H9 (cell line): Measurements from ENCODE around the gene CFAP97. TPM values are rescaled to one million over a fixed set of nuclear protein-coding genes. Genes with fewer than 3 reads are reported as not detected.

ENCODE experiments used
- DNase-seq: peaks from one replicate; pipeline ENCODE4 v3.0.0-alpha.2; 2017
- H2AFZ ChIP-seq: one replicate; pipeline ENCODE4 v1.6.1; 2013; ENCODE audit warnings: mild to moderate bottlenecking, low read length, control low read depth, moderate library complexity
- H2AK5ac ChIP-seq: 2 replicates; pipeline ENCODE4 v1.6.1; 2013; ENCODE audit warnings: low read length, control low read depth, mixed read lengths; ENCODE audit not compliant: insufficient read length
- H2BK120ac ChIP-seq: one replicate; pipeline ENCODE4 v1.6.1; 2013; ENCODE audit warnings: low read depth, mild to moderate bottlenecking, low read length, control low read depth, inconsistent platforms; ENCODE audit not compliant: poor library complexity, severe bottlenecking
- H2BK12ac ChIP-seq: 2 replicates; pipeline ENCODE4 v1.6.1; 2013; ENCODE audit warnings: low read length, control low read depth, mixed read lengths, low read depth; ENCODE audit not compliant: insufficient read length
- H2BK15ac ChIP-seq: 2 replicates; pipeline ENCODE4 v1.6.1; 2013; ENCODE audit warnings: low read depth, low read length, control low read depth
- H2BK20ac ChIP-seq: one replicate; pipeline ENCODE4 v1.6.1; 2013; ENCODE audit warnings: low read depth, mild to moderate bottlenecking, low read length, control low read depth, inconsistent platforms; ENCODE audit not compliant: poor library complexity, severe bottlenecking
- H2BK5ac ChIP-seq: 2 replicates; pipeline ENCODE4 v1.6.1; 2013; ENCODE audit warnings: low read length, control low read depth, mixed read lengths; ENCODE audit not compliant: insufficient read length
- H3K14ac ChIP-seq: 2 replicates; pipeline ENCODE4 v1.6.1; 2013; ENCODE audit warnings: low read length, control low read depth; ENCODE audit not compliant: insufficient read depth
- H3K18ac ChIP-seq: 2 replicates; pipeline ENCODE4 v1.6.1; 2013; ENCODE audit warnings: low read depth, mild to moderate bottlenecking, mixed read lengths, low read length, control low read depth; ENCODE audit not compliant: insufficient read length
- H3K23ac ChIP-seq: 2 replicates; pipeline ENCODE4 v1.6.1; 2013; ENCODE audit warnings: low read length, control low read depth, mixed read lengths, low read depth; ENCODE audit not compliant: insufficient read length
- H3K23me2 ChIP-seq: 2 replicates; pipeline ENCODE4 v1.6.1; 2013; ENCODE audit warnings: low read depth, mild to moderate bottlenecking, mixed read lengths, low read length, control low read depth; ENCODE audit not compliant: insufficient read length, poor library complexity, severe bottlenecking
- H3K27ac ChIP-seq: 2 replicates; pipeline ENCODE4 v1.5.1; 2013; ENCODE audit warnings: low read length, control low read depth, mixed read lengths, low read depth; ENCODE audit not compliant: insufficient read length
- H3K27me3 ChIP-seq: 2 replicates; pipeline ENCODE4 v1.6.1; 2013; ENCODE audit warnings: low read length, control low read depth, inconsistent platforms; ENCODE audit not compliant: insufficient read depth
- H3K4ac ChIP-seq: 2 replicates; pipeline ENCODE4 v1.6.1; 2013; ENCODE audit warnings: low read depth, mild to moderate bottlenecking, control low read depth, inconsistent platforms, low read length, moderate library complexity
- H3K4me1 ChIP-seq: 2 replicates; pipeline ENCODE4 v1.6.1; 2013; ENCODE audit warnings: low read length, control low read depth, inconsistent platforms; ENCODE audit not compliant: insufficient read depth
- H3K4me2 ChIP-seq: 2 replicates; pipeline ENCODE4 v1.6.1; 2013; ENCODE audit warnings: low read length, control low read depth, mixed read lengths; ENCODE audit not compliant: insufficient read length, insufficient read depth
- H3K56ac ChIP-seq: 2 replicates; pipeline ENCODE4 v1.6.1; 2013; ENCODE audit warnings: low read depth, mild to moderate bottlenecking, mixed read lengths, low read length, control low read depth; ENCODE audit not compliant: insufficient read length
- H3K79me1 ChIP-seq: 2 replicates; pipeline ENCODE4 v1.6.1; 2013; ENCODE audit warnings: low read depth, mild to moderate bottlenecking, moderate library complexity, low read length, control low read depth, inconsistent platforms; ENCODE audit not compliant: insufficient read depth, poor library complexity, severe bottlenecking
- H3K79me2 ChIP-seq: 2 replicates; pipeline ENCODE4 v1.6.1; 2013; ENCODE audit warnings: low read length, control low read depth, inconsistent platforms; ENCODE audit not compliant: insufficient read depth
- H3K9ac ChIP-seq: 2 replicates; pipeline ENCODE4 v1.6.1; 2013; ENCODE audit warnings: low read length, control low read depth, mixed read lengths; ENCODE audit not compliant: insufficient read length; ENCODE audit errors: extremely low read depth
- H3K9me3 ChIP-seq: one replicate; pipeline ENCODE4 v1.6.1; 2013; ENCODE audit warnings: low read depth, low read length, inconsistent platforms; ENCODE audit not compliant: control insufficient read depth
- H3T11ph ChIP-seq: one replicate; pipeline ENCODE4 v1.6.1; 2013; ENCODE audit warnings: mild to moderate bottlenecking, low read length, control low read depth, inconsistent platforms
- H4K20me1 ChIP-seq: one replicate; pipeline ENCODE4 v1.6.1; 2013; ENCODE audit not compliant: control insufficient read depth, insufficient read length, insufficient read depth
- H4K5ac ChIP-seq: 2 replicates; pipeline ENCODE4 v1.6.1; 2013; ENCODE audit warnings: low read depth, mild to moderate bottlenecking, mixed read lengths, low read length, control low read depth; ENCODE audit not compliant: insufficient read length
- H4K8ac ChIP-seq: replicated peaks from 2 replicates; pipeline ENCODE4 v1.6.1; 2013; ENCODE audit warnings: low read length, control low read depth, mixed read lengths, low read depth; ENCODE audit not compliant: insufficient read length
- H4K91ac ChIP-seq: 2 replicates; pipeline ENCODE4 v1.6.1; 2013; ENCODE audit warnings: low read depth, mild to moderate bottlenecking, moderate library complexity, mixed read lengths, low read length, control low read depth; ENCODE audit not compliant: insufficient read length
- H3K27ac Mint-ChIP-seq, 3 experiments: 2 replicates in 2 of 3; 3 replicates in 1 of 3; pipeline ENCODE4 v1.8.0; 2020 to 2021; ENCODE audit warnings: mixed read lengths in 3 of 3, mild to moderate bottlenecking in 1 of 3, moderate library complexity in 1 of 3
- H3K27me3 Mint-ChIP-seq: 2 replicates; pipeline ENCODE4 v1.8.0; 2021; ENCODE audit warnings: low read depth, mild to moderate bottlenecking, moderate library complexity, mixed read lengths
- H3K36me3 Mint-ChIP-seq, 3 experiments: 2 replicates in 2 of 3; 3 replicates in 1 of 3; pipeline ENCODE4 v1.8.0; 2020 to 2021; ENCODE audit warnings: low read depth in 3 of 3, mixed read lengths in 3 of 3; ENCODE audit not compliant: insufficient read depth in 1 of 3
- H3K4me1 Mint-ChIP-seq, 2 experiments: 2 replicates each; pipeline ENCODE4 v1.8.0; 2020; ENCODE audit warnings: mixed read lengths in 2 of 2
- H3K4me3 Mint-ChIP-seq, 2 experiments: 2 replicates in 1 of 2; 3 replicates in 1 of 2; pipeline ENCODE4 v1.8.0; 2020 to 2021; ENCODE audit warnings: mild to moderate bottlenecking in 2 of 2, mixed read lengths in 2 of 2, moderate library complexity in 1 of 2
- H3K9me3 Mint-ChIP-seq, 2 experiments: 2 replicates in 1 of 2; 3 replicates in 1 of 2; pipeline ENCODE4 v1.8.0; 2020; ENCODE audit warnings: mild to moderate bottlenecking in 2 of 2, mixed read lengths in 2 of 2, moderate library complexity in 1 of 2
- WGBS: extraction: QIAGEN DNeasy Blood & Tissue Kit; methylation state at CpG from one replicate; pipeline ENCODE4 v1.1.7; 2013; ENCODE audit warnings: missing lambda C conversion rate, low lambda C conversion rate, mixed read lengths; ENCODE audit not compliant: insufficient read length; ENCODE audit errors: extremely low coverage; 5-methylcytosine and 5-hydroxymethylcytosine counted together
- total RNA-seq: library from RNA; stranded (reverse); gene quantifications from 2 replicates; pipeline ENCODE4 v1.2.1, GENCODE V29; 2021
- TF ChIP-seq, protein P1 (sequence below): fragments of 200-600 bp; sonication (generic); conservative IDR thresholded peaks from 3 replicates; pipeline ENCODE4 v1.8.0; 2021; ENCODE audit warnings: antibody characterized with exemption, mild to moderate bottlenecking

CFAP97 gene
- total RNA-seq, 1 experiment from 2014 or later = 39.3 TPM

DNA sequence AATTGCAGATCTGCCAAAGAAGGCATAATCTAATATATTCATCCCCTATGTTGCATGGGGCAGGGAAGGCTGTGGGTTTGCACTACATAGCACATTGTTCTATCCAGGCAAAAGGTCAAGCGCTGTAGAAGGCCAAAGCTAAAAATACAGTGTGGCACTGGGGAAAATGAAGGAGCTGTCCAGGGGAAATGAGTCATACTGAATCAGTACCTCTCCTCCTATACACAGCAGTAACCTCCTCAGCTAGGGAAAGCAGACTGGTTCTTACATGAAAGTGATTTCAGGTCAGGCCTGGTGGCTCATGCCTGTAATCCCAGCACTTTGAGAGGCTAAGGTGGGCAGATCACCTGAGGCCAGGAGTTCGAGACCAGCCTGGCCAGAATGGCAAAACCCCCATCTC is 91.7 kb downstream of the CFAP97 start:
- Histone ChIP-seq H3K18ac (no peak overlapping the region), H3K4me2 (no peak overlapping the region), H3K79me2 (no peaks in the 10 kb centered on the region), H3K14ac (no peak overlapping the region), H4K20me1 (no peaks in the 10 kb centered on the region), H4K8ac (no peak overlapping the region), H4K91ac (no peak overlapping the region), H4K5ac (no peak overlapping the region), H2BK120ac (no peak overlapping the region), H2BK12ac (no peak overlapping the region), H3K9ac (no peak overlapping the region), H3K4ac (no peak overlapping the region), H3K9me3 (no peaks in the 10 kb centered on the region), H2BK20ac (no peak overlapping the region), H3K79me1 (no peaks in the 10 kb centered on the region), H3K27me3 (no peaks in the 10 kb centered on the region), H2AK5ac (no peak overlapping the region), H3K27ac (no peak overlapping the region), H3K4me1 (peaks cover 3% of the 10 kb centered on the region; the same call in 1 of the 2 replicates), H2AFZ (no peak overlapping the region), H2BK15ac (no peak overlapping the region), H3K23ac (no peak overlapping the region), H3K56ac (no peak overlapping the region), H3K23me2 (no peaks in the 10 kb centered on the region), H3T11ph (no peak overlapping the region), H2BK5ac (no peak overlapping the region)
- H3K4me1 Mint-ChIP-seq = peaks cover 50 to 70% of the 10 kb centered on the region in 2 experiments
- H3K27ac Mint-ChIP-seq = no peak overlapping the region; a peak in 1 of 7 replicates
- no peak overlapping the region for H3K4me3 Mint-ChIP-seq
- H3K27me3 Mint-ChIP-seq = no peaks in the 10 kb centered on the region
- peaks cover 4 to 10% of the 10 kb centered on the region in 2 experiments for H3K9me3 Mint-ChIP-seq
- DNase-seq = no peak
- TF ChIP-seq, protein P1, sequence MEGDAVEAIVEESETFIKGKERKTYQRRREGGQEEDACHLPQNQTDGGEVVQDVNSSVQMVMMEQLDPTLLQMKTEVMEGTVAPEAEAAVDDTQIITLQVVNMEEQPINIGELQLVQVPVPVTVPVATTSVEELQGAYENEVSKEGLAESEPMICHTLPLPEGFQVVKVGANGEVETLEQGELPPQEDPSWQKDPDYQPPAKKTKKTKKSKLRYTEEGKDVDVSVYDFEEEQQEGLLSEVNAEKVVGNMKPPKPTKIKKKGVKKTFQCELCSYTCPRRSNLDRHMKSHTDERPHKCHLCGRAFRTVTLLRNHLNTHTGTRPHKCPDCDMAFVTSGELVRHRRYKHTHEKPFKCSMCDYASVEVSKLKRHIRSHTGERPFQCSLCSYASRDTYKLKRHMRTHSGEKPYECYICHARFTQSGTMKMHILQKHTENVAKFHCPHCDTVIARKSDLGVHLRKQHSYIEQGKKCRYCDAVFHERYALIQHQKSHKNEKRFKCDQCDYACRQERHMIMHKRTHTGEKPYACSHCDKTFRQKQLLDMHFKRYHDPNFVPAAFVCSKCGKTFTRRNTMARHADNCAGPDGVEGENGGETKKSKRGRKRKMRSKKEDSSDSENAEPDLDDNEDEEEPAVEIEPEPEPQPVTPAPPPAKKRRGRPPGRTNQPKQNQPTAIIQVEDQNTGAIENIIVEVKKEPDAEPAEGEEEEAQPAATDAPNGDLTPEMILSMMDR = no peak
- no CpG with 5 or more reads among the region's 2 CpGs for WGBS
- peaks cover 3 to 6% (median 6%) of the 10 kb centered on the region in 3 experiments; a peak in 5 of 7 replicates for H3K36me3 Mint-ChIP-seq
